K562 (cell line): ENCODE data around the gene TRIM26. TPM values are rescaled to one million over a fixed set of nuclear protein-coding genes. Genes with fewer than 3 reads are reported as not detected.

ENCODE experiments used
- ATAC-seq: fragments of 200-7000 bp; cut with Tn5 transposase; 3 replicates; pipeline ENCODE4 v1.9.1; 2020; ENCODE audit warnings: moderate library complexity
- BruUV-seq: library from RNA; stranded (reverse); fragments of 400-500 nt; replicated peaks from 2 replicates; lab custom pipeline; 2021; lab: Mats Ljungman, UMichigan
- CTCF ChIA-PET: fragments of 300-600 bp; formaldehyde crosslinking; extraction: SDS; loops from one replicate; lab custom pipeline; 2021; ENCODE audit warnings: low intra/inter-chr PET ratio; lab: Yijun Ruan, JAX
- POLR2A ChIA-PET: fragments of 300-600, 350-650 bp; sonication (Branson Sonifier 250); formaldehyde crosslinking; extraction: SDS; loops from one replicate; lab custom pipeline; 2021; ENCODE audit warnings: antibody characterized with exemption, inconsistent platforms; lab: Yijun Ruan, JAX
- DNase-seq, 4 experiments: peaks; one replicate each; pipeline versions ENCODE4 v3.0.0 to v3.0.0-alpha.2; 2011 to 2018; ENCODE audit warnings: low spot score in 3 of 4, mixed read lengths in 3 of 4; ENCODE audit errors: extremely low read depth in 1 of 4
- FAIRE-seq: peaks from 2 replicates; lab custom pipeline; 2011; peaks lifted over from hg19 to GRCh38; lab: Jason Lieb, UNC
- H2AFZ ChIP-seq: 2 replicates; pipeline ENCODE4 v1.6.0; 2011; ENCODE audit warnings: low read depth, low read length, control low read depth, inconsistent platforms
- H3K27ac ChIP-seq: fragments of 200-600 bp; 3 replicates; pipeline ENCODE4 v1.8.0; 2011; ENCODE audit warnings: low read depth, mild to moderate bottlenecking, control low read depth, inconsistent platforms, low read length, moderate library complexity, mixed read lengths; ENCODE audit errors: extremely low read depth
- H3K27me3 ChIP-seq, 2 experiments: fragments of 300-600 bp in 1 of 2; 2 replicates in 1 of 2; 3 replicates in 1 of 2; pipeline versions ENCODE4 v1.6.0 to v1.8.0; 2011; ENCODE audit warnings: inconsistent platforms in 2 of 2, low read length in 2 of 2, mild to moderate bottlenecking in 1 of 2, mixed read lengths in 1 of 2, moderate library complexity in 1 of 2; ENCODE audit not compliant: control insufficient read depth in 2 of 2, insufficient read depth in 2 of 2
- H3K36me3 ChIP-seq: fragments of 300-600 bp; 3 replicates; pipeline ENCODE4 v1.8.0; 2011; ENCODE audit warnings: mild to moderate bottlenecking, low read length, inconsistent platforms; ENCODE audit not compliant: control insufficient read depth, insufficient read depth
- H3K4me1 ChIP-seq, 2 experiments: fragments of 200-600 bp in 1 of 2; replicated peaks in 1 of 2; 2 replicates in 1 of 2; 3 replicates in 1 of 2; pipeline versions ENCODE4 v1.5.1 to v1.8.0; 2011; ENCODE audit warnings: inconsistent platforms in 2 of 2, low read length in 2 of 2, mild to moderate bottlenecking in 1 of 2, mixed read lengths in 1 of 2, moderate library complexity in 1 of 2; ENCODE audit not compliant: control insufficient read depth in 2 of 2, insufficient read depth in 2 of 2
- H3K4me2 ChIP-seq: 2 replicates; pipeline ENCODE4 v1.6.1; 2011; ENCODE audit warnings: low read length, control low read depth, inconsistent platforms, mixed read lengths; ENCODE audit not compliant: insufficient read depth
- H3K4me3 ChIP-seq: fragments of 200-600 bp; sonication (generic), shearing (Covaris generic); 2 replicates; pipeline ENCODE4 v1.5.1; 2016; ENCODE audit warnings: control low read depth, inconsistent platforms
- H3K79me2 ChIP-seq: fragments of 200-600 bp; 3 replicates; pipeline ENCODE4 v1.8.0; 2011; ENCODE audit warnings: low read length, inconsistent platforms; ENCODE audit not compliant: control insufficient read depth, insufficient read depth
- H3K9ac ChIP-seq, 2 experiments: 2 replicates each; pipeline versions ENCODE4 v1.6.0 to v1.6.1; 2011; ENCODE audit warnings: low read depth in 2 of 2, low read length in 2 of 2, control low read depth in 1 of 2, inconsistent platforms in 1 of 2, mild to moderate bottlenecking in 1 of 2, mixed read lengths in 1 of 2; ENCODE audit not compliant: insufficient read depth in 1 of 2
- H3K9me1 ChIP-seq: one replicate; pipeline ENCODE4 v1.6.0; 2011; ENCODE audit warnings: inconsistent platforms, mild to moderate bottlenecking, low read length, moderate library complexity; ENCODE audit not compliant: control insufficient read depth, insufficient read depth
- H3K9me3 ChIP-seq: replicated peaks from 2 replicates; pipeline ENCODE4 v1.5.1; 2011; ENCODE audit warnings: low read depth, low read length, inconsistent platforms; ENCODE audit not compliant: control insufficient read depth, insufficient read depth
- H4K20me1 ChIP-seq: replicated peaks from 2 replicates; pipeline ENCODE4 v1.6.1; 2011; ENCODE audit warnings: low read length, inconsistent platforms, mixed read lengths; ENCODE audit not compliant: control insufficient read depth, insufficient read depth
- ATF4 ChIP-seq: fragments of 450-650 bp; formaldehyde crosslinking; IDR thresholded peaks from 2 replicates; pipeline ENCODE4 v1.4.0; 2022; ENCODE audit warnings: mild to moderate bottlenecking, moderate library complexity
- BRCA1 ChIP-seq, 2 experiments: fragments of 450-650 bp in 1 of 2; sonication (generic) in 1 of 2; formaldehyde crosslinking in 1 of 2; IDR thresholded peaks; 2 replicates each; pipeline versions ENCODE4 v1.5.0 to v1.6.1; 2017 to 2020; ENCODE audit warnings: mild to moderate bottlenecking in 1 of 2, missing genetic modification reagents in 1 of 2
- ELF4 ChIP-seq: fragments of 450-650 bp; formaldehyde crosslinking; IDR thresholded peaks from 2 replicates; pipeline ENCODE4 v1.4.0; 2022; ENCODE audit warnings: missing genetic modification characterization
- ETS2 ChIP-seq: IDR thresholded peaks from 2 replicates; pipeline ENCODE4 v1.6.1; 2016; ENCODE audit warnings: borderline replicate concordance, missing genetic modification characterization, mild to moderate bottlenecking, moderate library complexity, missing compliant biosample characterization; ENCODE audit not compliant: poor library complexity, severe bottlenecking
- GATAD2B ChIP-seq: fragments of 450-650 bp; IDR thresholded peaks from 2 replicates; pipeline ENCODE4 v1.6.1; 2017; ENCODE audit warnings: mild to moderate bottlenecking, borderline replicate concordance
- HDAC6 ChIP-seq: IDR thresholded peaks from 2 replicates; pipeline ENCODE4 v1.6.1; 2012; ENCODE audit warnings: low read depth, mild to moderate bottlenecking, control low read depth, inconsistent platforms, low read length, moderate library complexity
- MTA1 ChIP-seq: fragments of 450-650 bp; IDR thresholded peaks from 2 replicates; pipeline ENCODE4 v1.6.1; 2017; ENCODE audit warnings: borderline replicate concordance
- RAD51 ChIP-seq: fragments of 450-650 bp; IDR thresholded peaks from 2 replicates; pipeline ENCODE4 v1.7.1; 2016; ENCODE audit warnings: low read depth, mild to moderate bottlenecking, borderline replicate concordance
- RBM22 ChIP-seq: fragments of 200-400 bp; formaldehyde crosslinking; IDR thresholded peaks from 2 replicates; pipeline ENCODE4 v1.6.1; 2018; ENCODE audit warnings: low read length, low read depth; ENCODE audit not compliant: poor library complexity, severe bottlenecking
- SIN3A ChIP-seq, 2 experiments: fragments of 150-350 bp in 1 of 2; IDR thresholded peaks; 2 replicates each; pipeline ENCODE4 v1.6.1; 2011 to 2016; ENCODE audit warnings: borderline replicate concordance in 2 of 2, low read depth in 2 of 2, low read length in 2 of 2, mild to moderate bottlenecking in 2 of 2, moderate library complexity in 2 of 2; ENCODE audit not compliant: control insufficient read depth in 1 of 2
- ZNF511 ChIP-seq: sonication (generic); formaldehyde crosslinking; IDR thresholded peaks from 2 replicates; pipeline ENCODE4 v1.8.0; 2022; ENCODE audit warnings: mild to moderate bottlenecking, missing genetic modification reagents
- ZNF668 ChIP-seq: fragments of 250-450 bp; sonication (Bioruptor Pico); IDR thresholded peaks from 2 replicates; pipeline ENCODE4 v1.8.0; 2022; ENCODE audit warnings: mild to moderate bottlenecking, inconsistent platforms
- WGBS: fragments of 100-300 bp; shearing (Covaris generic); methylation state at CpG from one replicate; pipeline ENCODE4 v1.1.6; 2016; ENCODE audit warnings: low coverage, mixed read lengths; ENCODE audit not compliant: insufficient coverage; ENCODE audit errors: missing lambda C conversion rate; 5-methylcytosine and 5-hydroxymethylcytosine counted together
- in situ Hi-C: fragments of 300-500 bp; cut with MboI; formaldehyde crosslinking; loops from 4 replicates; pipeline ENCODE4 v1.15.0; 2018; ENCODE audit warnings: inconsistent platforms, mixed read lengths
- intact Hi-C: fragments of 100-400 bp; cut with micrococcal nuclease; formaldehyde crosslinking; loops from 2 replicates; pipeline ENCODE4 v1.14.2; 2022
- polyA plus RNA-seq, 8 experiments: library from polyadenylated mRNA; depleted of rRNA in 4 of 8; stranded (reverse) in 5 of 8; unstranded in 3 of 8; fragments of >200 nt; fragmentation: Nextera tagmentation in 2 of 8; fragmentation: Illumina TruSeq in 1 of 8; extraction: Ambion mirVana in 2 of 8; extraction: Trizol in 1 of 8; gene quantifications; 2 replicates each; pipeline versions ENCODE4 v1.2.1 to v1.2.3, GENCODE V29; 2011 to 2014; ENCODE audit warnings: inconsistent platforms in 1 of 8, missing spikeins in 1 of 8
- total RNA-seq, 7 experiments: library from RNA; depleted of rRNA in 6 of 7; stranded (reverse); fragments of >200 nt in 6 of 7; fragmentation: Illumina TruSeq in 2 of 7; extraction: Trizol in 2 of 7; gene quantifications; 2 replicates each; pipeline versions ENCODE4 v1.2.1 to v1.2.3, GENCODE V29; 2011 to 2021; ENCODE audit warnings: low replicate concordance in 1 of 7

The TRIM26 gene
- total and polyA plus RNA-seq, 9 of the 15 experiments (the other 6 are each of a cell fraction or from before 2014, with no cell fraction given), result 0.80 to 5.0 (median 2.8) TPM

DNA sequence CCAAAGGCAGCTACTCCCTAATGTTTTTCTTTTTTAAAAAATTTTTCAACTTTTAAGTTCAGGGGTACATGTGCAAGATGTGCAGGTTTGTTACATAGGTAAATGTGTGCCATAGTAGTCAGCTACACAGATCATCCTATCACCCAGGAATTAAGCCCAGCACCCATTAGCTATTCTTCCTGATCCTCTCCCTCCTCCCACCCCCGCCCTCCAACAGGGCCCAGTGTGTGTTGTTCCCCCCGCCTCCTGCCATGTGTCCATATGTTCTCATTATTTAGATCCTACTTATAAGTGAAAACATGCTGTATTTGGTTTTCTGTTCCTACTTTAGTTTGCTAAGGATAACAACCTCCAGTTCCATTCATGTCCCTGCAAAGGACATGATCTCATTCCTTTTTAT is 37.4 kb downstream of the TRIM26 start:
- no peak overlapping the region for H3K4me2 ChIP-seq
- FAIRE-seq (no peak), ATAC-seq (no peak), DNase-seq (no peak)
- no TSS peak for BruUV-seq
- no peak overlapping the region for H3K9ac ChIP-seq
- no peaks in the 10 kb centered on the region for H3K9me3 ChIP-seq
- H3K27ac ChIP-seq, result no peak overlapping the region
- ChIA-PET POLR2A (no interaction called here), CTCF (no interaction called here)
- H3K79me2 ChIP-seq, result no peaks in the 10 kb centered on the region
- H3K27me3 ChIP-seq, result peaks cover 2 to 16% of the 10 kb centered on the region in 2 experiments; a peak in 4 of 5 replicates
- H3K9me1 ChIP-seq, result no peaks in the 10 kb centered on the region
- H3K36me3 ChIP-seq, result no peaks in the 10 kb centered on the region
- no peaks in the 10 kb centered on the region for H4K20me1 ChIP-seq
- peaks cover 0 to 8% of the 10 kb centered on the region in 2 experiments; a peak in 1 of 5 replicates for H3K4me1 ChIP-seq
- in situ Hi-C loops (no loop called here), intact Hi-C loops (no loop called here)
- no peak overlapping the region for H2AFZ ChIP-seq
- 0% methylated on average over 2 of the region's 2 CpGs for WGBS
- H3K4me3 ChIP-seq, result no peak overlapping the region
- TF ChIP-seq ETS2 (no peak), RAD51 (no peak), ATF4 (CRISPR knock-in tag) (no peak)

GRCh38 chr6:30172681-30173080 is 40.5 kb downstream of the TRIM26 start:
- intact Hi-C loops (no loop called here), in situ Hi-C loops (loop anchor here (5.0 kb wide), 1 partner anchor 325 kb away; no protein-coding TSS in a partner anchor)
- DNase-seq (no peak), FAIRE-seq (no peak), ATAC-seq (no peak)
- Histone ChIP-seq H4K20me1 (no peaks in the 10 kb centered on the region), H3K9me3 (no peaks in the 10 kb centered on the region), H3K27ac (no peak overlapping the region), H3K4me2 (no peak overlapping the region), H3K4me1 (peaks cover 0 to 8% of the 10 kb centered on the region in 2 experiments; a peak in 1 of 5 replicates), H2AFZ (no peak overlapping the region), H3K27me3 (peaks cover 7 to 22% of the 10 kb centered on the region in 2 experiments), H3K79me2 (no peaks in the 10 kb centered on the region), H3K36me3 (no peaks in the 10 kb centered on the region), H3K9me1 (no peaks in the 10 kb centered on the region), H3K4me3 (no peak overlapping the region), H3K9ac (no peak overlapping the region)
- CTCF ChIA-PET, result no interaction called here
- WGBS, result 8% methylated on average over 4 of the region's 4 CpGs
- POLR2A ChIA-PET, result no interaction called here
- BruUV-seq, result no TSS peak
- TF ChIP-seq SIN3A (IDR thresholded peaks at IDR 0.05; ENCODE audit: borderline replicate concordance in 2 of 2, control insufficient read depth in 1 of 2, low read depth in 2 of 2, low read length in 2 of 2), result no peak
- no peak for TF ChIP-seq BRCA1 (IDR thresholded peaks at IDR 0.05)
- no peak for TF ChIP-seq BRCA1 (CRISPR knock-in tag; IDR thresholded peaks at IDR 0.05)
- TF ChIP-seq ELF4 (CRISPR knock-in tag), result no peak
- TF ChIP-seq GATAD2B, result no peak
- TF ChIP-seq RBM22, result no peak
- no peak for TF ChIP-seq MTA1
- no peak for TF ChIP-seq HDAC6
- no peak for TF ChIP-seq ZNF511 (CRISPR knock-in tag)
- no peak for TF ChIP-seq ZNF668 (CRISPR knock-in tag)
